Endothelial cell of umbilical vein (primary cell): Measurements from ENCODE around the gene BEST2. TPM values are rescaled to one million over a fixed set of nuclear protein-coding genes. Genes with fewer than 3 reads are reported as not detected.
A peak's percentile ranks its signal among the peaks of the same experiment; 100 is the strongest.

Source experiments
- BruUV-seq: library from RNA; stranded (reverse); fragments of 400-500 nt; replicated peaks from 2 replicates; lab custom pipeline; 2021; lab: Mats Ljungman, UMichigan
- CTCF ChIA-PET: fragments of 300-600, 350-600 bp; sonication (Branson Sonifier 250); formaldehyde crosslinking; loops from one replicate; lab custom pipeline; 2021; ENCODE audit warnings: antibody characterized with exemption, inconsistent platforms; lab: Charles Lee
- POLR2A ChIA-PET: fragments of 300-600, 350-600 bp; sonication (Branson Sonifier 250); formaldehyde crosslinking; loops from one replicate; lab custom pipeline; 2021; ENCODE audit warnings: antibody characterized with exemption, inconsistent platforms; lab: Charles Lee
- DNase-seq: peaks from one replicate; pipeline ENCODE4 v3.0.0-alpha.2; 2011; ENCODE audit warnings: low read depth, low spot score
- FAIRE-seq: peaks from 2 replicates; lab custom pipeline; 2011; peaks lifted over from hg19 to GRCh38; lab: Jason Lieb, UNC
- H2AFZ ChIP-seq: 2 replicates; pipeline ENCODE4 v1.6.0; 2012; ENCODE audit warnings: low read depth, low read length, control low read depth, inconsistent platforms
- H3K27ac ChIP-seq: 2 replicates; pipeline ENCODE4 v1.5.1; 2011; ENCODE audit warnings: low read depth, mild to moderate bottlenecking, control low read depth, low read length, moderate library complexity; ENCODE audit not compliant: insufficient read depth
- H3K27me3 ChIP-seq, 2 experiments: 2 replicates each; pipeline versions ENCODE4 v1.6.0 to v1.6.1; 2011; ENCODE audit warnings: low read length in 2 of 2, mixed read lengths in 1 of 2; ENCODE audit not compliant: control insufficient read depth in 2 of 2, insufficient read depth in 2 of 2
- H3K36me3 ChIP-seq, 2 experiments: 2 replicates in 1 of 2; 3 replicates in 1 of 2; pipeline ENCODE4 v1.5.1; 2011; ENCODE audit warnings: low read length in 2 of 2, mild to moderate bottlenecking in 1 of 2, moderate library complexity in 1 of 2; ENCODE audit not compliant: control insufficient read depth in 2 of 2, insufficient read depth in 2 of 2; ENCODE audit errors: extremely low read depth in 1 of 2
- H3K4me1 ChIP-seq: 3 replicates; pipeline ENCODE4 v1.5.1; 2011; ENCODE audit warnings: mild to moderate bottlenecking, low read length; ENCODE audit not compliant: control insufficient read depth, insufficient read depth; ENCODE audit errors: extremely low read depth
- H3K4me2 ChIP-seq: 2 replicates; pipeline ENCODE4 v1.6.1; 2011; ENCODE audit warnings: low read length, control low read depth, mixed read lengths; ENCODE audit not compliant: insufficient read depth
- H3K4me3 ChIP-seq, 3 experiments: fragments of 200-600 bp in 1 of 3; sonication (generic), shearing (Covaris generic) in 1 of 3; replicated peaks in 1 of 3; 2 replicates each; pipeline ENCODE4 v1.5.1; 2011 to 2016; ENCODE audit warnings: control low read depth in 3 of 3, low read length in 3 of 3, mild to moderate bottlenecking in 2 of 3, inconsistent platforms in 1 of 3, low read depth in 1 of 3, moderate library complexity in 1 of 3; ENCODE audit not compliant: insufficient read depth in 1 of 3
- H3K79me2 ChIP-seq: 2 replicates; pipeline ENCODE4 v1.6.0; 2012; ENCODE audit warnings: low read length, inconsistent platforms; ENCODE audit not compliant: control insufficient read depth, insufficient read depth
- H3K9ac ChIP-seq: replicated peaks from 2 replicates; pipeline ENCODE3; 2011; ENCODE audit warnings: low read length, control low read depth; ENCODE audit not compliant: insufficient read depth; ENCODE audit errors: extremely low read depth
- H3K9me1 ChIP-seq: replicated peaks from 3 replicates; pipeline ENCODE4 v1.6.0; 2011; ENCODE audit warnings: mild to moderate bottlenecking, low read length; ENCODE audit not compliant: control insufficient read depth, insufficient read depth; ENCODE audit errors: extremely low read depth
- H3K9me3 ChIP-seq: replicated peaks from 2 replicates; pipeline ENCODE4 v1.5.1; 2012; ENCODE audit warnings: low read length, inconsistent platforms; ENCODE audit not compliant: control insufficient read depth, insufficient read depth
- H4K20me1 ChIP-seq: replicated peaks from 2 replicates; pipeline ENCODE3; 2011; ENCODE audit warnings: mild to moderate bottlenecking, low read length; ENCODE audit not compliant: control insufficient read depth, insufficient read depth; ENCODE audit errors: extremely low read depth
- CTCF ChIP-seq, 2 donors: IDR thresholded peaks; 1 replicate in 1 of 2; 2 replicates in 1 of 2; pipeline ENCODE4 v1.5.1; 2011; ENCODE audit warnings: low read length in 2 of 2, mild to moderate bottlenecking in 2 of 2, moderate library complexity in 2 of 2, control low read depth in 1 of 2, inconsistent platforms in 1 of 2, low read depth in 1 of 2; ENCODE audit not compliant: insufficient read depth in 1 of 2; ENCODE audit errors: extremely low read depth in 1 of 2
- EZH2 ChIP-seq: IDR thresholded peaks from 2 replicates; pipeline ENCODE4 v1.6.1; 2012; ENCODE audit warnings: borderline replicate concordance, low read depth, mild to moderate bottlenecking, moderate library complexity, low read length, inconsistent platforms; ENCODE audit not compliant: severe bottlenecking
- FOS ChIP-seq: IDR thresholded peaks from 2 replicates; pipeline ENCODE4 v1.6.1; 2011; ENCODE audit warnings: mild to moderate bottlenecking, low read length, moderate library complexity, borderline replicate concordance; ENCODE audit not compliant: insufficient read depth
- GATA2 ChIP-seq: IDR thresholded peaks from 2 replicates; pipeline ENCODE4 v1.7.0; 2011; ENCODE audit warnings: low read depth, mild to moderate bottlenecking, moderate library complexity, mixed read lengths, low read length; ENCODE audit not compliant: insufficient read length, insufficient read depth
- JUN ChIP-seq: IDR thresholded peaks from 2 replicates; pipeline ENCODE4 v1.6.1; 2011; ENCODE audit warnings: borderline replicate concordance, low read depth; ENCODE audit not compliant: insufficient read length, insufficient read depth
- MAX ChIP-seq: IDR thresholded peaks from 2 replicates; pipeline ENCODE4 v1.6.1; 2011; ENCODE audit not compliant: insufficient read depth, insufficient read length
- MYC ChIP-seq: IDR thresholded peaks from one replicate; pipeline ENCODE4 v1.6.1; 2011; ENCODE audit warnings: mild to moderate bottlenecking, low read depth, low read length
- POLR2A ChIP-seq: IDR thresholded peaks from 2 replicates; pipeline ENCODE4 v1.6.1; 2012; ENCODE audit warnings: low read depth, mild to moderate bottlenecking, control low read depth, low read length
- POLR2AphosphoS5 ChIP-seq: IDR thresholded peaks from 2 replicates; pipeline ENCODE4 v1.6.1; 2012; ENCODE audit warnings: low read depth, mild to moderate bottlenecking, control low read depth, low read length, moderate library complexity; ENCODE audit not compliant: insufficient read depth
- dilution Hi-C: fragments of 300-500 bp; cut with MboI; formaldehyde crosslinking; loops from one replicate; pipeline ENCODE4 v1.15.0; 2019; ENCODE audit warnings: low sequenced_read_pairs; ENCODE audit not compliant: extremely low pct_ligation_motif_present
- intact Hi-C: fragments of 100-400 bp; cut with micrococcal nuclease; formaldehyde crosslinking; loops from one replicate; pipeline ENCODE4 v1.10.0; 2022
- polyA plus RNA-seq, 4 experiments: library from polyadenylated mRNA; depleted of rRNA in 3 of 4; stranded (reverse) in 3 of 4; unstranded in 1 of 4; fragments of >200 nt; gene quantifications; 2 replicates each; pipeline versions ENCODE4 v1.2.1 to v1.2.3, GENCODE V29; 2011 to 2012; ENCODE audit warnings: missing spikeins in 1 of 4
- total RNA-seq: library from RNA; stranded (reverse); gene quantifications from 2 replicates; pipeline ENCODE4 v1.2.3, GENCODE V29; 2021

Gene BEST2
- total and polyA plus RNA-seq, 2 donors (not counting 3 experiments of a cell fraction or from before 2014, with no cell fraction given) = not detected

GRCh38 chr19:12788042-12788681 is 36.6 kb downstream of the BEST2 start:
- Histone ChIP-seq H3K4me1 (peaks cover 34% of the 10 kb centered on the region), H3K27me3 (no peaks in the 10 kb centered on the region), H3K27ac (peak overlapping the region; percentile 65), H2AFZ (no peak overlapping the region), H3K79me2 (peaks cover 14% of the 10 kb centered on the region), H3K4me2 (no peak overlapping the region), H3K9ac (no peak overlapping the region), H3K9me3 (no peaks in the 10 kb centered on the region), H3K4me3 (no peak overlapping the region), H3K9me1 (no peaks in the 10 kb centered on the region), H3K36me3 (no peaks in the 10 kb centered on the region), H4K20me1 (no peaks in the 10 kb centered on the region)
- dilution Hi-C loops (no loop called here), intact Hi-C loops (loop anchor here (10.0 kb wide), 1 partner anchor 147 kb away; the partner anchor contains the start of genes CALR and FARSA)
- no peak for TF ChIP-seq EZH2
- TF ChIP-seq CTCF (IDR thresholded peaks at IDR 0.05; ENCODE audit: extremely low read depth in 1 of 2, insufficient read depth in 1 of 2, low read depth in 1 of 2, low read length in 2 of 2) = no peak
- TF ChIP-seq MAX = no peak
- TF ChIP-seq FOS = no peak
- TF ChIP-seq POLR2A = no peak
- no peak for TF ChIP-seq GATA2
- TF ChIP-seq POLR2AphosphoS5 = no peak
- TF ChIP-seq JUN = no peak
- TF ChIP-seq MYC = no peak
- ChIA-PET POLR2A (interaction anchor here (1.4 kb wide), 1 partner anchor 10 kb away, joined by 3 read pairs; no protein-coding TSS in a partner anchor), CTCF (interaction anchor here (1.3 to 4.7 kb wide), 5 partner anchors 8 to 28 kb away, joined by 3 to 48 read pairs (median 7); no protein-coding TSS in a partner anchor)
- DNase-seq (no peak), FAIRE-seq (no peak)
- no TSS peak for BruUV-seq
